Activated T-cell treated with anti-CD3 and anti-CD28 coated beads, Interleukin-2, amount 50 U/mL, for 4 hours (primary cell): ENCODE data around the gene C4orf51. TPM values are rescaled to one million over a fixed set of nuclear protein-coding genes. Genes with fewer than 3 reads are reported as not detected.

Experiments
- ATAC-seq, 2 donors: fragments of 200-7000 bp; cut with Tn5 transposase; one replicate each; pipeline ENCODE4 v1.10.0; 2021
- DNase-seq: peaks from one replicate; pipeline ENCODE4 v3.0.0-alpha.2; 2020
- H3K27me3 Mint-ChIP-seq: one replicate; pipeline ENCODE4 v1.8.0; 2021; ENCODE audit warnings: low read depth, mixed read lengths
- H3K36me3 Mint-ChIP-seq: one replicate; pipeline ENCODE4 v1.8.0; 2022; ENCODE audit warnings: mixed read lengths; ENCODE audit not compliant: insufficient read depth
- H3K4me1 Mint-ChIP-seq: one replicate; pipeline ENCODE4 v1.8.0; 2021; ENCODE audit warnings: low read depth, mixed read lengths
- H3K4me3 Mint-ChIP-seq: one replicate; pipeline ENCODE4 v1.8.0; 2021; ENCODE audit warnings: mild to moderate bottlenecking, moderate library complexity, mixed read lengths
- H3K9me3 Mint-ChIP-seq: one replicate; pipeline ENCODE4 v1.8.0; 2021; ENCODE audit warnings: mixed read lengths
- total RNA-seq, 3 donors: library from RNA; stranded (reverse); gene quantifications; one replicate each; pipeline ENCODE4 v1.2.1, GENCODE V29; 2021

C4orf51 gene
- total RNA-seq, 3 donors from 2014 or later, result not detected

- no peaks in the 10 kb centered on the region for H3K27me3 Mint-ChIP-seq
- H3K4me1 Mint-ChIP-seq, result peaks cover 7% of the 10 kb centered on the region
- ATAC-seq, result no peak
- no peak overlapping the region for H3K4me3 Mint-ChIP-seq
- no peak for DNase-seq
- H3K36me3 Mint-ChIP-seq, result peaks cover 40% of the 10 kb centered on the region
- peaks cover 5% of the 10 kb centered on the region for H3K9me3 Mint-ChIP-seq
Observed at GRCh38 chr4:145781351-145781750, 101.4 kb downstream of the C4orf51 start.

Other genes with a start within 250 kb of the C4orf51 start
- gene SMAD1, start 198.3 kb upstream of the C4orf51 start, total RNA-seq, result 1 to 10 TPM; 1.9 to 2.4 (median 2.3) TPM
- gene MMAA, start 60.8 kb upstream of the C4orf51 start, total RNA-seq, result 10 to 100 TPM; 13.9 to 16.6 (median 14.6) TPM